Activated CD4-positive, alpha-beta T cell treated with anti-CD3 and anti-CD28 coated beads, Interleukin-2, amount 50 U/mL, for 24 hours (primary cell): ENCODE results near the gene PARD3.

Experiments used
- DNase-seq, 2 donors: peaks; one replicate each; pipeline ENCODE4 v3.0.0-alpha.2; 2020; ENCODE audit warnings: low read depth in 1 of 2, low spot score in 1 of 2

The PARD3 gene

GRCh38 chr10:34825414-34825813 is 10.3 kb upstream of the PARD3 start:
- DNase-seq, result no peak

DNA sequence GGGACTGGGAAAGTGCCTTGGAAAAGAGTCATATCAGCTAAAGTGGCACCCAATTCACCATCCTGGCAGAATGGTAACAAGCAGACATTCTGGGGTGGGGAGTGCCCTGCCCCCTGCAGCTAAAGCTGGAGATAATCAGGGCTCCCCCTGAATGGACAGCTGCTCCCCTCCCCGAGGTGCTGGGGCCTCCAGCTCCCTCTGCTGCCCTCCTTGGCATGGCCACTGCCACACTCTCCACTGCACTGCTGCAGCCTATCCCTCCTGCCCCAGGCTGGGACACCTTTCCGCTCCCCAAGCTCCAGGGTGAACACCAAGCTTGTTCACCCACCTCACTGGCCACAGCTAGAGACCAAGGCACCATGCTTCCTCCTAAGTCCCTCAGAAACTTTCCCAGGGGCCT is 9.8 kb upstream of the PARD3 start:
- DNase-seq, result no peak

GRCh38 chr10:34821587-34822585 is 6.8 kb upstream of the PARD3 start:
- DNase-seq, result no peak

DNA sequence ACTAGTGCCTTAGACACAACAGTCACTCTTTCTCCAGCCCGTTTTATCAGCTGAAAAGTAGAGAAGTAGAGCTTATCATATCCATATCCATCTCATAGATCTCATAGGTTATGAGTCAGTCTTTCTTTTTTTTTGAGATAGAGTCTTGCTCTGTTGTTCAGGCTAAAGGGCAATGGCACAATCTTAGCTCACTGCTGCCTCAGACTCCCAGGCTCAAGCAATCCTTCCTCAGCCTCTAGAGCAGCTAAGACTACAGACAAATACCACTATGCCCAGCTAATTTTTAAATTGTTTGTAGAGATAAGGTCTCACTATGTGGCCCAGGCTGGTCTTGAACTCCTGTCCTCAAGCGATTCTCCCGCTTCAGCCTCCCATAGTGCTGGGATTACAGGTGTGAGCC is 2.5 kb upstream of the PARD3 start:
- DNase-seq, result no peak

DNA sequence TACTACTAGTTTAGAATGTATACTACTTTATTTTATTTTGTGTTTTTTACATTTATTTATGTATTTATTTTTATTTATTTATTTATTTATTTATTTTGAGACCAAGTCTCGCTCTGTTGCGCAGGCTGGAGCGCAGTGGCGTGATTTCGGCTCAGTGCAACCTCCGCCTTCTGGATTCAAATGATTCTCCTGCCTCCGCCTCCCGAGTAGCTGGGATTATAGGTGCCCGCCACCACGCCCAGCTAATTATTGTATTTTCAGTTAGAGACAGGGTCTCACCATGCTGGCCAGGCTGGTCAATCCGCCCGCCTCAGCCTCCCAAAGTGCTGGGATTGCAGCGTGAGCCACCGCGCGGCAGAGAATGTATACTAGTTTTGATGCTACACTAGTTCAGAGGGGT is 2.0 kb upstream of the PARD3 start:
- no peak for DNase-seq

- no peak for DNase-seq
Observed at GRCh38 chr10:34816501-34817002, 1.5 kb upstream of the PARD3 start.

DNA sequence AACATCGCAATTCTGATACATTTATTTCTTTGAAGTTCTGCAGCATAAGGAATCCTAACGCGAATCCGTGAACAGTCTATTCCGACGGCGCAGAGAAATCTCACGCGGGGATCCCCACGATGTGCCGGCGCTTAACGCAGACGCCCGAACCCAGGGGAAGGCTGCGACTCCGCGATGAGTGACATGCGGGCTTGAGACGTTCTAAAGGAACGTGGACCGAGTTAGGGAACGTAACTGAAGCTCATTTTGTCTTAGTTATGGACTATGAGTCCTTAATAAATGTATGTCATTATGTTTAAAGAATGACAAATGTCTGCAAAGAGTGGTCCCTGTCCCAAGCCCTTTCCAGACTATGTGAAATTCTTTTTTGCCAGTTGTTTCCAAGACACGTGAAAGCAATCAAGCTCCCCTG is 995 bp upstream of the PARD3 start:
- no peak for DNase-seq

DNA sequence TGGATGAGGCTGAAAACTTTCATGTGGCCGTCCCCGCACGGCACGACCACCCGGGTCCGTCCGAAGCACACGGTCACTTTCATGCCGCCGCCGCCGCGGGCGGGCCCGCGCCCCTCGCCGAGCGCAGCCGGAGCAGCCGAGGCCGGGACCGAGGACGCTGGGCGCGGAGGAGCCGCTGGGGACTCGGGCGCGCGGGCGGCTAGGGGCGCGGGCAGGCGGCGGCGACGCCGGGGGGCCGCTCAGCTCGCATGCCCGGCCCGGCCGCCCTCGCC is 247 bp downstream of the PARD3 start:
- no peak for DNase-seq

GRCh38 chr10:34814223-34814912 is 728 bp downstream of the PARD3 start:
- DNase-seq, result no peak

GRCh38 chr10:34813626-34814222 is 1.4 kb downstream of the PARD3 start:
- DNase-seq, result no peak

DNA sequence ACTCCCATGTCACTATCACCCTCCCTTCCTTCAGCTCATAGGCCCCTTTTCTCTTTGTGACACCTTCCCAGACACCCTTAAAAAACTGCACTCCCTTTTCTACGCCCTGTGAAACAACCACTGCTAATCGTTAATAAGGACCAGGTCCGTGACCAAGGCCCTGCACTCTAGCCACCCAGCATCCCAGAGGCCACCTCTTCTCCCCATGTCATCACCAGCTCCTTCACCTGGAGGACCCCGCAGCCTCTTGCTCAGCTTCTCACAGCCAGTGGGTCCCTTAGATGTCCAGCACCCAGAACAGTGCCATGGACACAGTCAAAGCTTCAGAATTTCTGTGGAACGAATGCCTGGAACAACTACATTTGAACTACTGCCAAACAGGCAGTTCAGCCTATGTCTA is 2.3 kb downstream of the PARD3 start:
- DNase-seq, result no peak

DNA sequence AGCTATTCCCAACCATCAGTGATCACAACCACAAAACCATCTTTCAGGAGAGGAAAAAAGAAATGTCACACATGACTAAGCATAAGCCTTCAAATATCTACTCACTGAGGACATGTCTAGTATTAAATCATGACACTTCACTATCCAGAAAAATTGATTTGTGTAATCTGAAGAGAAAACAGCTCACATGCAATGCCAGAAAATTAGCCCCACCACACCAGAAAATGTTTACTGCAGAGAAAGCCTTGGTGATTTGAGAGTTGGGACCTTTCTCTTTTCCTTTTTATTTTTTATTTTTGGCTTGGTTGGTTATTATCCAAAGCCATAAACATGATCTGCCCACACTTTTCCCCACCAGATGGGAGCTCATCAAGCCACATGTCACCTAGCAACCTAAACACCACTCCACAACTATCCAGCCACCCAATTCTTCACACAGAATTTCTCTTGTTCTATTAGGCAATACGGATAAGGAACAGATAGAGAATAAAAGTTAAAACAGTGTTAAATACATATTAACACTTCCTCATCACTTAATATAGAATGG is 3.1 kb downstream of the PARD3 start:
- DNase-seq, result no peak

- no peak for DNase-seq
Observed at GRCh38 chr10:34811126-34811967, 3.7 kb downstream of the PARD3 start.

GRCh38 chr10:34809796-34810195 is 5.3 kb downstream of the PARD3 start:
- DNase-seq, result no peak

DNA sequence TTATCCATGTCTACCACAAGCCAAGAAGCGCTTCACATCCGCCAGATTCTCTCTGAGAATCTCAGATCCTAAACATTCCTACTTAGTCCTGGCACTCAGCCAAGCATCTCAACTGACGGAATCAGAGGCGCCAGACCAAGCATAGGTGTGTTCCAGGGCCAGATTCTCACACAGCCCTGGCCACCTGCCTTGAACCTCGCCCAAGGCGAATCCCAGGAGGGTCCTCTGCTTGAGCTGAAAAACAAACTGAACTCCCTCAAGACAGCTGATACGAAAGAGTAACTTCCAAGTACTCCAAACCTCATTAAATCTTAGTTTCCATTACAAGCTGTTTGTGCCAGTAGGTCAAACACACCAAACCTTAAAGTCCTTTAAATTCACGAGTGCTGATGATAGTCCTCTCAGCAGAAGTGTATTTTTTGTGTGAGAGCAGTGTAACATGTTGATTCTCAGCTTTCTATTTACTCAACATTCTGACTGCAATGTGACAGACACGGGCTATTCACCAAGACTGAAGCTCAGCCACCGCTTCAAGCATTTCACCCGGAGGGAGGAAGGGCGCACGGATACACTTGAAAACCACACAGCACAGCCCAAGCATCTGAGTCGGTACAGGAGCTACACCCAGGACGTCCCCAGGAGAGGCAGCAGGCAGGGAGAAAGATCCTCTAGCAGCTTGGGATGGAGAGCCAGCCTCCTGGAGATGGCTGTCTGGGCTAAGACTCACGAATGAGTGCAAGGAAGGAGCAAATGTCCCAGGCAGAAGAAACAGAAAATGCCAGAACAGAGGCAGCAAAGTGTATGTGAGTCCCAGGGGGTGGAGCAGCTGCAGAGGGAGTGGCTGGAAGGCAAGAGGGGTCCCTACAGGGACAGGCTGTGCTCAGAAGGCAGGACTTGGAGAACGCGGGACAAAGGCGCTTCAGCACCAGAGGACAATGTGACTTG is 6.0 kb downstream of the PARD3 start:
- DNase-seq, result no peak

- no peak for DNase-seq
Observed at GRCh38 chr10:34808336-34808735, 6.8 kb downstream of the PARD3 start.

- no peak for DNase-seq
Observed at GRCh38 chr10:34804306-34804705, 10.8 kb downstream of the PARD3 start.

- no peak for DNase-seq
Observed at GRCh38 chr10:34802692-34803091, 12.4 kb downstream of the PARD3 start.

- no peak for DNase-seq
Observed at GRCh38 chr10:34801097-34801733, 13.9 kb downstream of the PARD3 start.
